ENCODE measurements around the gene HSPA9.

GRCh38 chr5:138569782-138570181 lies 5.4 kb downstream of the HSPA9 start:
- no peak for TF ChIP-seq EZH2 (IDR thresholded peaks at IDR 0.05; ENCODE audit: insufficient read depth, poor library complexity, severe bottlenecking)
- no peak for TF ChIP-seq EZH2phosphoT487 (IDR thresholded peaks at IDR 0.05; ENCODE audit: insufficient read depth, low read depth)

Data from GM23248 (cell line).